IMR-90 (cell line): ENCODE results near the gene METTL25.

ENCODE experiments used
- BHLHE40 ChIP-seq: fragments of 150-350 bp; IDR thresholded peaks from 2 replicates; pipeline ENCODE4 v1.6.1; 2016; ENCODE audit warnings: mild to moderate bottlenecking, low read depth, low read length
- CEBPB ChIP-seq: IDR thresholded peaks from 2 replicates; pipeline ENCODE4 v1.6.1; 2012; ENCODE audit warnings: low read depth, low read length, improper control_type of control experiment
- CTCF ChIP-seq: conservative IDR thresholded peaks from 2 replicates; pipeline ENCODE4 v1.5.1; 2012; ENCODE audit warnings: mild to moderate bottlenecking, low read depth, low read length, improper control_type of control experiment
- FOS ChIP-seq: fragments of 150-350 bp; IDR thresholded peaks from 2 replicates; pipeline ENCODE4 v1.6.1; 2016; ENCODE audit warnings: low read depth, low read length
- MAFK ChIP-seq: IDR thresholded peaks from 2 replicates; pipeline ENCODE4 v1.6.1; 2012; ENCODE audit warnings: low read depth, low read length, improper control_type of control experiment
- MXI1 ChIP-seq: IDR thresholded peaks from 2 replicates; pipeline ENCODE4 v1.6.1; 2012; ENCODE audit warnings: low read depth, mild to moderate bottlenecking, low read length, moderate library complexity, borderline replicate concordance
- POLR2A ChIP-seq: IDR thresholded peaks from 2 replicates; pipeline ENCODE4 v1.6.1; 2012; ENCODE audit warnings: mild to moderate bottlenecking, low read depth, low read length
- RAD21 ChIP-seq: IDR thresholded peaks from 2 replicates; pipeline ENCODE4 v1.6.1; 2012; ENCODE audit warnings: low read length, improper control_type of control experiment
- RFX5 ChIP-seq: IDR thresholded peaks from 2 replicates; pipeline ENCODE4 v1.8.0; 2012; ENCODE audit warnings: low read depth, mild to moderate bottlenecking, low read length, moderate library complexity
- SMC3 ChIP-seq: fragments of 150-350 bp; IDR thresholded peaks from 2 replicates; pipeline ENCODE4 v1.6.1; 2016; ENCODE audit warnings: low read depth, mild to moderate bottlenecking, antibody characterized with exemption, low read length, moderate library complexity
- USF2 ChIP-seq: fragments of 150-350 bp; IDR thresholded peaks from 2 replicates; pipeline ENCODE4 v1.6.1; 2017; ENCODE audit warnings: mild to moderate bottlenecking, antibody characterized with exemption, low read length, low read depth

- TF ChIP-seq CTCF (no peak), RFX5 (no peak), RAD21 (no peak), MXI1 (no peak), POLR2A (no peak), USF2 (no peak), CEBPB (no peak), FOS (no peak), MAFK (no peak), SMC3 (no peak), BHLHE40 (no peak)
Measured at GRCh38 chr12:82522762-82523161, 164.4 kb downstream of the METTL25 start.
